DMS153 (cell line): ENCODE data around the gene B3GALT6.
A peak's percentile ranks its signal among the peaks of the same experiment; 100 is the strongest.

Experiments used
- DNase-seq: peaks from one replicate; lab custom pipeline; 2025; lab: John Stamatoyannopoulos, UW

B3GALT6 gene

GRCh38 chr1:1202831-1203560, 29.0 kb upstream of the B3GALT6 start:
- no peak for DNase-seq

GRCh38 chr1:1203561-1204424, 28.2 kb upstream of the B3GALT6 start:
- DNase-seq, result no peak

- no peak for DNase-seq
These were observed 27.6 kb upstream of the B3GALT6 start for GRCh38 chr1:1204425-1204920.

- DNase-seq, result no peak
These were observed 26.9 kb upstream of the B3GALT6 start for GRCh38 chr1:1204998-1205768.

GRCh38 chr1:1205769-1206375, 26.2 kb upstream of the B3GALT6 start:
- no peak for DNase-seq

GRCh38 chr1:1206376-1206965, 25.6 kb upstream of the B3GALT6 start, which contains the start of gene TNFRSF18:
TNFRSF18 (minus strand) TSS chr1:1206592; CDS start chr1:1206571, 21 bp downstream.
- peak; percentile 51 for DNase-seq

GRCh38 chr1:1206966-1207531, 25.0 kb upstream of the B3GALT6 start:
- no peak for DNase-seq

GRCh38 chr1:1207571-1207892, 24.5 kb upstream of the B3GALT6 start:
- DNase-seq, result no peak

GRCh38 chr1:1208713-1209433, 23.2 kb upstream of the B3GALT6 start:
- no peak for DNase-seq

- no peak for DNase-seq
These were observed 21.1 kb upstream of the B3GALT6 start for GRCh38 chr1:1210726-1211540.

GRCh38 chr1:1211541-1212441, 20.2 kb upstream of the B3GALT6 start:
- DNase-seq, result no peak

- DNase-seq, result no peak
These were observed 19.2 kb upstream of the B3GALT6 start for GRCh38 chr1:1212780-1213344.

GRCh38 chr1:1213345-1214265, 18.4 kb upstream of the B3GALT6 start, which contains the start of gene TNFRSF4:
TNFRSF4 (minus strand) TSS chr1:1214153; CDS start chr1:1214127, 26 bp downstream.
- no peak for DNase-seq

GRCh38 chr1:1215080-1215676, 16.9 kb upstream of the B3GALT6 start:
- DNase-seq, result no peak

- DNase-seq, result no peak
These were observed 16.0 kb upstream of the B3GALT6 start for GRCh38 chr1:1215881-1216605.
